ENCODE measurements around the gene R3HDML.

DNA sequence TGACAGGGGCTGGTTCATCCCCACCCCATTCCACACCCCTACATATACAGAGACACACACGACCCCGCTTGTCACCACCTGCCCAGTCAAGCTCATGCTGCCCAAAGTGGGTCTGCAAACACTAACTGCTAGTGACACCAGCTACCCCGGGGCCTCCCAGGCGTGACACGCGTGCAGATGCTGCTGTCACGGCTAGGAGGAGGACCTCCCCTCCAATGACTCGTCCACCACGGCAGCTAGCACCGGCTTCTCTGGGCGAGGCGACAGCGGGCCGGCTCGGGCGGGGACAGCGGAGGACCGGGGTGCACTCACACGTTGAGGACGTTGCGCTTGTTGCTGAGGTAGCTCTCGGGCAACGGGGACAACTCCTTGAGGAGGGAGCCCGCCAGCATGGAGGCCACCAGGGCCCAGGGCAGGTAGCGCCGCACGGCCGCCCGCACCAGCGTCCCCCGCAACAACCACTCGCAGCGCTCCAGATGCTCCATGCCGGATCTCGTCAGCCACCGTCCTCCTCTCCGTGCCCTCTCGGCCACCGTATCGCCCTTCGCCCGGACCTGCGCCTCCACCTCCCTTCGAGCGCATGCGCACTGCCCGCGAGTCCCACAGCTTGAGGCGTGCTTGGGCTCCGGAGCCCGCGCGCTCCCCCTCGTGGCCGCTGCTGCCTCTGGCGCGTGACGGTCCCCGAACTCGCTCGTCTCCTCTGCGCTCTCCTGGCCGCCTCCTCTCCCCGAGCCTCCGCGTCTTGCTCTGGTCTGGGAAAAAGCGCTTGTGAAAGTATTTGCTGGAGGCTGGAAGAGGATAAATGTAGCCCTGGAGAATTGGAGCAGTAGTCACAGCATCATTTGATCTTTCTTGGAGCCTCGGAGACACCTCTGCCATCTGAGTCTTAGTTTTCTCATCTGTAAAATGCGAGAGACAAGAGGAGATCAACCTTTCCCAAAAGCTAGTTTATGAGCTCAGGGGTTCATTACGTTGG, 25.9 kb upstream of the R3HDML start, which contains the start of gene FITM2:
- TF ChIP-seq CTCF (IDR thresholded peaks at IDR 0.05): peak; percentile 95 to 98 (median 98)
- TF ChIP-seq POLR2A (IDR thresholded peaks at IDR 0.05; ENCODE audit: low read depth): no peak
- TF ChIP-seq EP300 (IDR thresholded peaks at IDR 0.05): no peak
